NCI-H128 (cell line): ENCODE results near the gene PGS1.
A peak's percentile ranks its signal among the peaks of the same experiment; 100 is the strongest.

Experiments
- DNase-seq: peaks from one replicate; lab custom pipeline; 2025; ENCODE audit not compliant: unreplicated experiment; lab: John Stamatoyannopoulos, UW

Gene PGS1

DNA sequence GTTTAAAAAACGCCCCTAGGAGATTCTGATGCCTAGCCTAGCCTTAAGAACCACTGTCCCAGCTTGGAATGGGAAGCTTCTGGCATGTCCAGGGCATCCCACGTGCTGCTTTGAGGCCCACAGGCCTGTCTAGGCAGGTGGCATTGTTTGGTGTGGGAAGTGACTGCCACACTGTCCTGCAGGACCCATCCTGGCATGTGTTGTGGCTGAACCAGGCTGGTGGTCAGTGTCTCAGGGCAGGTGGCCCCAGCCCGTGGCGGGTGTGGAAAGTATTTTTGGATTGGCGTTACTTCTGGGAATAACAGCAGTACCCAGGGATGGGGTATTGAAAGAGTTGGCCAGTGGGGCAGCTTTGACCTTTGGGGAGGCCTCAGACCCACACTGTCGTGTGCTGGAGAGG lies 27.9 kb downstream of the PGS1 start:
- no peak for DNase-seq

DNA sequence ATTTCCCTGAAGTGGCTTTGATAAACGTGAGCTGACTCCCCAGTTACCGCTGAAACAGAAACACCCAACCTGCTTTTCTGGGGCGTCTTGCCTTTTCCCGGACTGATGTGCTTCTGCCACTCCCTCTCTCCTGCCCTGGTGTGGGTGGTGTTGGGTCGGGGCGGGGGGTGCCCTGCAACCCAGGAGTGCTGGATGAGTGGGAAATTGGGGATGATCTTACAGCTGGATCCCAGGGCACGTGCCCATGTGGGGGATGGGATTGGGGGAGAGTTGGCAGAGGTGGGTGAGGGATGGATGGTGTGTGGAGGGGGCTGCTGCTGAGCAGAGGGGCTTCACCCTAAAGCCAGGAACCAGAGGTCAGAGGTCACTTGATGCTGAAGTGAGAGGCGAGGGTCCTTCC lies 28.5 kb downstream of the PGS1 start:
- no peak for DNase-seq

DNA sequence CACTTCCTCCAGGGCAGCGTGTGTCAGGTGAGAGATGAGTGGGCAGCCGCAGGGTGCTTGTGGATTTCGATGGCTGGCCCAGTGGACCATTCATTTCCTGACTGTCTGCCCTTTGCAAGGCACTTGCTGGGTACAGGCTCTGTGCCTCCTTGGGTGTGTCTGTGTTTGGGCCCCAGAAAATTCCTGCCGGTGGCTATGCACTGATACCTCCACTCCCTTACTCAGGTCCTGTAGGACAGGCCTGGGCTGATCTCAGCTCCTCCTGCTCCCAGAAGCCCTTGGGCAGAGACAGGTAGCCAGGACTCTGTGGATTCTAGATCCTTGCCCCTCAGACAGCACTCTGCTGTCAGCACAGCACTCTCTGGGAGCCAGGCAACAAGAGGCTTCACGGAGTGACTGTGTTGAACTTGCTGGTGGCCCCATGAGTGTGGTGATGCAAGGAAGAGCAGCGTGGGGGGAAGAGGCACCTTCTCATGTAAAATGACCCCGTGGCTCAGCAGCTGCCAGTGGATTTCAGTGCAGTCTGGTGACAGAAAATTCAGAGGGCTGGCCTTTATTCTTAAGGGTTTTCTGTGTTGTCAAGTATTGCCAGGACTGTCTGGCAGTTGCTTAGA lies 29.0 kb downstream of the PGS1 start:
- DNase-seq, result no peak

DNA sequence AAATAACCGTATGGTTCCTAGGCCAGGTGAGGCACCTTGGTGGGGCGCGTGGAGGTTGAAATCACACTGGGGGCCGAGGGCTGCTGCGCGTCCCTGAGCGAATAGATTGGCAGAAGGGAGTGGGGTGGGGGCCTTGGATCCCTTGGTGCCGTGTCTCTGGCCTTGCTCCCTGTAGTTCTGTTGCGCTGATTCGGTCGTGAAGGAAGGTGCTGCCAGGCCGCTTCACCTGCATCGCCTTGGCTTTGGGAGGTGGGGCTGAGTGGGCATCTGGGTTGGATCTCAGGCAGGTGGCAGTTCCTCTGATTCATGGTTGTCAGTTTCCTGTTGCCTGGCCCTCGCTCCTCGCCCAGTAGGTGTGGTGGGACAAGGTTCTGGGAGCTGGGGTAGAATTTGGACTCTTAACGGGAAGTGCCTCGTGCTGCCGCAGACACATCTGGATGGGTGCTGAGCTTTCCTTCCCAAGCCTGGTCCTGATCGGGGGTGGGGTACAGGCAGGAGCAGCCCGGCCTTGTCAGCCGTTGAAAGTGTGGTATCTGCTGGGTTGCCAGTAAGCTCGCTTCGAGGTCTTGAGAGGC lies 30.1 kb downstream of the PGS1 start:
- no peak for DNase-seq

DNA sequence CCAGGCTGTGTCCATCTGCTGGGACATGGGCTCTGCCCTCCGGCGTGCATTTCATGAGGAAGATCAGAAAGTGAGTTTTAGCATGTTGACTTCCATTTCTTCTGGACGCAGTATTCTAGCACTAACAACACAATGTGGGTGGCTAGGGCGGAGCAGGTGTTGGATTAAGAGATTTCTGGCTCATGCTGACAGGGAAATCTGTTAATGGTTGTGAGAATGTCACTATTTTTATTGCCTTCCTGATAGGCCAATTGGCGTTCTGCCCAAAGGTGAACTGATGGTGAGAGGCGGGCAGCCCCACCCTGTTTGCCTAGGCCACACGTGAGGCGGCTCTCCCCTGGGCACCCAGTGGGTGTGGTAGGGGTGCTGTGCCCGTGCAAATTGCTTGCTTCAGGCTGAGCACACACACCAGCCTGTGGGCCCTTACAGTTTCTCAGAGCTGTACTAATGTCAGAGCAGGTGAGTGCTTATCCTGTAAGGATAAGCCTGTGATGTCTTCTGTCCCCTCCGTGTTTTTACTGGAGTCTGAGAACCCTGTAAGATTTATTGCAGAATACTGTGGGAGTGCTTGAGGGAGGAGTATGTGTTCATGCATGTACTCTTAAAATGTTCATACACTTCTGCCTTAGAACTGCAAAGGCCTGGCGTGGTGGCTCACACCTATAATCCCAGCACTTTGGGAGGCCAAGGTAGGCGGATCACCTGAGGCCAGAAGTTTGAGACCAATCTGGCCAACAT lies 30.9 kb downstream of the PGS1 start:
- DNase-seq, result peak; percentile 28

DNA sequence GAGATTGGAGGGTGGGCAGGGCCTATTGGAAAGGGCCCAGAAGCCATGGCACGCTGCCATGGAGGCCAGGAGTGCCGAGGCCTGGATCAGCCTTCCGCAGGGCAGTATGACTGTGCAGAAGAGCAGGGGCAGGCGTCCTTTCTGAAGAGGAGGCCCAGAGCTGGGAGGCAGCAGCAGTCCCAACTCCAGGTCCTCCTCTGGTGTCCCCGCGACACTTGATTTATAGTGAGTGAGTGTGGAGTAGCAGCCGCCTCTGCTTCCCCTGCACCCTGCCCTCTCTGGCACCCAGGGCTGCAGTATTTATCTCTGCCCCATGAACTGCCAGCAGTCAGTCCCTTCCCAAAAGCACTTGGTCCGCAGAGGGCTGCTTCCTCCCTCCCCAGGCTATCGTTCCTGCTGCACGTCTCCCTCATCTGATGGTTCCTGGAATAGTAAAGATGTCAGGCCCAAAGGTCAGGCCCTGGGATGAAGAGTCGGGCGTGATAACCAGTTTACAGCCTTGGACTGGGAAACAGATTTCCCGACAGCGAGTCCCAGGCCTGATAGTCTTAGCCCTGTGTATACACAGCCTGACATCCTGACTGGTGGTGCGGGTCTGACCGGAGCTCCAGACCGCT lies 32.9 kb downstream of the PGS1 start:
- DNase-seq, result no peak

DNA sequence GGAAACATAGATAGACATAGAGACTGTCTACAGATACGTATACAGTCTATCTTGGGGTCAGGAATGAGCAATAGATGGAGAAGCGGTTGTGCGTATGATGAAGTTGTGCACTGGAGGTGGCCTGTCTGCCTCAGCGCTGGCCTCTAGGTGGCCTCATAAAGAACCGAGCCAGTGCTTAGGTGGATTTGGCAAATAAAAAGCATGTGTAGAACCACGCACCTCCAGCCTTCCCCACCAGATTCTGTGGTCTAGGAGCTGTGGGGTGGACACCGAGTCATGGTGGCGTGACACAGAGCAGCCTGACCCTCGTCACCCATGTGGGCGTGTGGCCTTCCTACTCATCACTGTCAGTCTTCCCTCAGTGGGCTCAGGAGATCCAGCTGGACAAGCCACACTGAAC lies 34.0 kb downstream of the PGS1 start:
- no peak for DNase-seq

DNA sequence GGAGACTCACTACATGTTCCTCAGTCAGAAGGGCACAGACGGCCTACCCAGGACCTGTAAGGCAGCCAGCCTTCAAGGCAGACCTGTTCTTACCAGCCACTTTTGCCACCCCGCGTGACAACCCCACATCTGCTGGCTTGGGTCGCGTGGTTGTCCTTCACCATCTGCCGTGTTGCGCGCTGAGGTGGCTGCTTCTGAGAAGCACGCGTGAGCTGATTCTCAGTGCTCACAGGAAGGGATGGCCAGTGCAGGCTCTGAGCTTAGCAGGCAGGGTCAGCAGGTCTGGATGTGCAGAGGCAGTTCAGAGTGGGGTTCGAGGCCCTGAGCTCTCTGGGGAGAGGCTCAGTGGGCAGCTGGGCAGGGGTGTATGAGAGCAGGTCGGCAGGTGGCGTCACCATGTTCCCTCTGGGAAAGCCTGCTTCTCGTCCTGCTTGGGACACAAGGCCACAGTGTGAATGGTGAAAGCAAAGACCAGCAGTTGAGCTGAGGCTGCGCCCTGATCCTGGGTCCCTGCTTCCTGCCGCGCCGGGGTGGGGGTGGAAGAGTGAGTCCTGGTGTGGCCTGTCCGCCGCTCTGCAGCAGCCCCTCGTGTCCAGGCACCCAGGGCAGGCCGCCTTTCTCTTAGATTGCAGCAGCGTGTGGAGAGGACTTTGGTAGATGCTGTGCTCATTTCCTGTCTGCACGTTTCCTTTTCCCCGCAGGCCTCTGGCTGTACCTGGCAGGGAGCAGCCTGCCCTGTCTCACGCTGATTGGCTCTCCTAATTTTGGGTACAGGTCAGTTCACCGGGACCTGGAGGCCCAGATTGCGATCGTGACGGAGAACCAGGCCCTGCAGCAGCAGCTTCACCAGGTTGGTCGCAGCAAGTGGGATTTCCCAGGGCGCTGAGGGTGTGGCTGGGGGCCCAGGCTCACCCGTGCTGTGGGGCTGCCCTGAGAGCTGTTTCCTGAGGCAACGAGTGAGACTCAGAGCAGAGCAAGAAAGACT lies 36.0 kb downstream of the PGS1 start:
- no peak for DNase-seq

DNA sequence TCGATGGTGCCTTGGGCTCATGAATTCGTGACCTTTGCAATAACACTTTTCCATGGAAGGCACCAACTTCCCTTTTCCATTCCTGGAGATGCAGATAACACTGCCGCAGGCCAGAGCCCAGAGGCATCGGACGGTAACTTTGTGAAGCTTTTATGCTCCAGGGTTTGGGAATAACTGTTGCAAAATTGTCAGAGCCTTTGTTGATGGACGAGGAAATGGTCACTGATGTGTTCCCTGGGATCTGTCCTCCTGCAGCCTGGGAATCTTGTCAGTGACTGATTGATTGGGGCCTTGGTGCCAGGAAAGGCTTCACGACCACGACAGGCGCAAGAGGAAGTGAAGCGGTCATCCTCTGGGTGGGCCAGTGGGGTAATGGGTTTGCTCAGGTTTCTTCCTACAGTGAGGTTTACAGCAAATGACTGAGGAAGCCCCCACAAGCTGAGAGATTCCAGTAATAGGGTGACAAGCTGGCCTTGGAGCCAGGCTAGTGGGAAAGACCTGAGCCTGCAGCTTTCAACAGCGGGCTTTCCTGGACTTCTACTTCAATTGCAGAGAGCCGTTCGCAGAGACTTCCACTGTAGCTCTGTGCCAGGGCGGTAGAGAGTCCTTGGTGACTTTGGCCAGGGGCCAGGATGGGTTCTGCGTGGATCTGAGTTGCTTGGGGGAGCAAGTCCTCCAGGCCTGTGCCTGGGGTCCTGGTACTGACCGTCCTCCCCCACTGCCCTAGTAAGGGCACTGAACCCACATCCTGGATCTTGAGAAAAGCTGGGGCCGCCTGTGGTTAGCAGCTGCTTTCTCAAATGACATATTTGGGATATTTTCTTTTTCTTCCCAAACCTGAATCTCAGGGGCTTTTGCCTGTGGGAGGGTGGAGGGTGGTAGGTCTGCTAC lies 37.6 kb downstream of the PGS1 start:
- DNase-seq, result no peak

DNA sequence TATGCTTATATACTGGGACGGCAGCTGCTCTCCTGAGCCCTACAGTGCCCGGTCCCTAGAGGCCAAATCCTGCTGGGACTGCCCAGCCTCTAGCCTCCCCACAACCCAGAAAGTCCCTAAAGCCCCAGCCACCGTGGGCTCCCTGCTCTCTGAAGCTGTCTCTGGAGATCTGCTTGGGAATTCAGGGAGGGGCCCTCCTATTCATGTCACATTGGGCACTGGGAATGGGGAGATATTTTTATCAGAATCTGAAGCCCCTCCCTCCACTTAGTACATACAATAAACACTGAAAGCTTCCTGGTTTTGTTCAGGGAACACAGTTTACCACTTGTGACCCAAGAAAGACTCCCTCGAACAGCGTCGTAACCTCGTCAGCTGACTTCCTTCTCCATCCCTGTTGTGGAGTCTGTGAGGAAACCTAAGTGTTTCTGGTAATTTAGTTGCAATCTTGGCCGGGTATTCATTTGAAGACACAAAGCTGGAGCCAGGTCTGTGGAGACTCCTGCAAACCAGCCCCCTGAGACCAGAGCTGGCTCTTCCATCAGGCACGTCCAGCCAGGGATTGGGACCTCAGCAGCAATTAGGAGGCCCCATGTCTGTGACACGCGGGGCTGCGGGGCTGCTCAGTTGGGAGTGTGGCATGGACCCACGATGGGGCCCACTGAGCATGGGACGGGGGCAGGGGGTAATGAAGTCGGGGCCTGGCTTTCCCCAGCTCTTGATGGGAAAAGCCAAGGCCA lies 38.5 kb downstream of the PGS1 start:
- no peak for DNase-seq

DNA sequence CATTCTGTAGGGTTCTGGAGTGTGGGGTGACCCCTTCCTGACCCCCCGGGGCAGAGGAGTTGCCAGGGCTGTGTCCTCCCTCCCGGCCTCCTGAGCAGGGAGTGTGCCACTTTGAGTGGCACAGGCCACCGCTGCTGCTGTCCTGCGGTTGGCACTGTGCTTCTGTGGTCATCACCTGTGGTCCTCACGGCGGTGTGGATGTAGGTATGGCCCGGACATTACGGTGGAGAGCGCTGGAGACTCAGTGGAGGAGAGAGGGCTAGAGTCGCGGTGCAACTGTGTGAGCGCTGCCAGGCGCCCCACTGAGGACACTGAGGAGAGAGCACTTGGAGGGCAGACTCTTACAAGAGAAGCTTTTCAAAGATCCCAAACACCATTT lies 39.1 kb downstream of the PGS1 start:
- no peak for DNase-seq

DNA sequence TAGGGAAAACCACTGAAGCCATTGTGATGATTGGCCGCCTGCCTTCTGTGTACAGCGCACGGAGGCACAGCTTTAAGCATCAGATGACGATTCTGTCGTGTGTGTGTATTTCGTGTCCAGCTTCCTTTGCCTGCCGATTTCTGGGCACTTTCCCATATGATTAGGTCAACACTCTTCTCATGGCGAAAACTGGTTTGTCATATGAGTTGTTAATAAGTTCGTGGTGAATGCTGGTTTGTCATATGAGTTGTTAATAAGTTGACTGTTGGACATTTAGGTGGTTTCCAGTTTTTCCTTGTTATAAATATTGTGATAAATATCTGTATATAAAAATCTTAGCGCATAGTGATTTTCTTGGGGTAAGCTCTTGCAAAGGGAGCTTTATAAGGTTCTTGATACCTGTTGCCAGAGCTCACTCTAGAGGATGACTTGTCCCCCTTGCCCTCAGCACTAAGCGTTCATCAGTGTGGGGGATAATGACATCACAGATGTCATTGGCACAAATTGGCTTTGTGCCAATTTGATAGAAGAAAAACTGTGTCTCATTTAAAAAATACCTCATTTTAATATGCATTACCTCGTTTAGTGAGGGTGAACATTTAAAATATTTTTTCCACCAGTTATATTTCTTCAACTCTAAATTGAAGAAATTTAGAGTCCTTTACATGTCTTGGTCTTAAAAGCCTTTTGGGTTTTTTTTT lies 40.0 kb downstream of the PGS1 start:
- DNase-seq, result no peak

DNA sequence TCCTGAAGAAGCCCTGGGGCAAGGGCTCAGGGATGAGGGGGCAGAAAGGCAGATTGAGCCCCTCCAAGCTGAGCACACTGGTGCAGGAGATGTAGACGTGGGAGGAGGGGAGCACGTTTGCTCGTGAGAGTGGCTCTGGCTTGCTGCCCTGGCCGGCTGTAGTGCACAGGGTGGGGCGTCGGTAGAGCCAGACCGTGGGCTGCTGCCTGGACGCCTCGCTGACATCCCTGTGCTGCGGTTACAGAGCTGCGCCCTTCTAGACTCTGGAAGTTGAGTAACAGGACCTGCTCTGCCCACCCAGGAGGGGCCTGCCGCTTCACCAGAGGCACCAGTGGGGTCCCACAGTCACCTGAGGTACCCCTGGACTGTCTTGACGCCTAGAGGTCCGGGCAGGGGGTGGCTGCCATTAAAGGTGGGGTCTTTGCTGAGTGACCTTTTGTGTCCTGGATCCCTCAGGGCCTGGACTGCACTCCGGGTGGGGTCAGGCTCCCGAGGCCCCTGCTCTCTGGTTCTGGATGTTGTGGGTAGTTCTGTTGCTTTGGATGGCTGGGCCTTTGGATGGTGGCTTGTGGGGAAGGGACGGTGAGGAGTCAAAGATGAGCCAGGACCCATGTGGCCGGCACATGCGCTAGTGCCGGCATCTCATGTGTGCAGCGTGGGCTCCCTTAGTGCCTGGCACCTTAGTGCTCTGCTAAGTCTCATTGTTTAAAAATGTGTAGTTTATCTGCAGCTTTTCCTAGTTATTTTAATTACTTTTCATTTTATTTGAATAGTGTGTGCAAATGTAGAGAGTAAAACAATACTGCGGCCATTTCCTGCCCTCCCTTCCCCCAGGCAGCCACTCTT lies 41.7 kb downstream of the PGS1 start:
- no peak for DNase-seq

DNA sequence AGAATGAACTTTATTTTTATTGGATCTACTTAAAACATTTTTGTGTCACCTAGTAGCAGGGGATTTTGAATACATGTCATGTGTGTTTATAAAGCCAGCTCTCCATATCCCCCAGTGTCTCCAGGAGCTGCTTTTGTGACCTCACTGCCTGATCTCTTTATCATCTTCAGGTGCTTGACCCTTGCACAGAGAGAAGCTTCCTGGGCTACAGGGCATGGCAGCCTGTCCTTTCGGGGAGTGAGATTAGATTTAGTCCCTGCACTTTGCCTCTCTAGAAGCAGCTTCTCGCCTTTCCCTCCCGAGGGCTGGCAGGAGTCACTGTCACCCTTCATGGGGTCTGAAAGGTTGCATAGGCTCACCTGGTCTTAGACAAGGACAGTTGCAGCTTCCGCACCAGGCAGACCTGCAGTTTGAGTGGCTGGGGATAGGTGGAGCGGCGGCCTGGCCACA lies 42.7 kb downstream of the PGS1 start:
- DNase-seq, result no peak

DNA sequence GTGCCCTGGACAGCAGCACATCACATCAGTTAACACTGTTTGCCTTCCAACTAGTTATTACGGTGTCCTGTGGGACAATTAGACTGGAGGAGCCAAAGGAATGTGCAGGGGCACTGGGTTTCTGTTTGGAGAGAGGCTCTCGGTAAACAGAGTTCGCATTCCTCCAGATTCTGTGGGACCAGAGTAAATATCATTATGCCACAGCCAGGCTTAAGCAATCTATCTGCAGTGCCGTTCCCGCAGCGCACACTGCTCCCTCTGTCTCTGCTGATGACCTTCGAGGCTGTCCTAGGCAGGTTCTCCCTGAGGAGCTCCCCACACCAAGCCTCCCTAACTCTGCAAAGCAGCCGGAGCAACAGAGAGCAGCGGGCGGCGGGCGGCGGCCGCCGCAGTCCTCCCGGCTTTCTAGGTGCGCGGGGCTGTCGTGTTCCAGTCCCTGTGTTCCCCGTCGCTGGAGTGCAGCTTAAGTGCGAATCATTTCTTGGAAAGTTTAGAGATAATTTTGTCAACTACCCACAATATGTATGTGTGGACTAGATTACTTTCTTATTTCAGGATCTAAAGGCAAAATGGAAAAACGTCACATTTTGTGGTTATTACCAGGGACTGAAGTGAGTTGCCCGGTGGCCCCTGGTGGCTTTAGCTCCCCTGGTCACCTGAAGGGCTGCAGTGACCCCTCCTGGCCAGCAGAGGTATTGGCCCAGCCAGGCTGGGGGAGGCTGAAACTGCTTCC lies 43.3 kb downstream of the PGS1 start:
- DNase-seq, result peak; percentile 9

DNA sequence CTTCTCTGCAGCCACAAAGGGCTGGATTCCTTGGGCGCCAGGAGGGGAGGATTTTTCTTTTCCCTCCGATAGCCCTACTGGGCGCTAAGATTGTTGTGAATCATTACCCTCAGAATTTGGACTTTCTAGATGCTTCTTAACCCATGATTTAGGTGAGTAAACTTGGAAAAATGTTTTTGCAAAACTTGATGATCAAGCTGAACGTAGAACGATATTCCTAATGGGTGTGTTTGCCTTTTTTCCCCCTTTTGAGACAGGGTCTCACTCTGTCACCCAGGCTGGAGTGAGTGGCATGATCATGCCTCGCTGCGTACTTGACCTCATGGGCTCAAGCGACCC lies 43.8 kb downstream of the PGS1 start:
- DNase-seq, result no peak

DNA sequence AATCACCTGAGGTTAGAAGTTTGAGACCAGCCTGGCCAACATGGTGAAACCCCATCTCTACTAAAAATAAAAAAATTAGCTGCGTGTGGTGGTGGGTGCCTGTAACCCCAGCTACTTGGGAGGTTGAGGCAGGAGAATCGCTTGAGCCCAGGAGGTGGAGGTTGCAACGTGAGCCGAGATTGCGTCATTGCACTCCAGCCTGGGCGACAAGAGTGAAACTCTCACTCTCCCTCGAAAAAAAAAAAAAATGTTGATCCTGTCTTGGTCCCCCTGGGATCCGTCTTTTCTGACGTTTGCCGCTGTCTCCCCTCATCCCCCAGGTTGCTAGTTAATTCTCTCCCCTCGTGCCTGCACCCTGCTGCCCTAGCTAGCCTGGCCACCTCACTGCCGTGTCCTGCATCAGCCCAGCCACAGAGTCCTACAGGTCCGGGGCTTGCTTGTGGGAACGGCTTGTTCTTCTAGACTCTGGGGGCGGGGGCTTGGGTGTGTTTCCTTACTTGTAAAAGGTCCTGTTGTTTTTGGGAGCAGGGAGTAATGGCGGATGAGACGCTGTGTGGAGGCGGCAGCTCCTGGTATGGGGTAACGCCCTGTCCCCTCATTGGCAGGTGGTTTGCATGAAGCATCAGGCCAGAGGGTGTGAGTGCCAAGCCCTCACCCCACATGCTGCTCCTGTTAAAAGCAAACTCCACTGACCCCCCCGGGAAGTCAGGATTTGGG lies 44.6 kb downstream of the PGS1 start:
- no peak for DNase-seq
